Stimulated activated CD8-positive, alpha-beta memory T cell treated with anti-CD3 and anti-CD28 coated beads, Interleukin-12 subunit alpha, Interleukin-12 subunit beta, amount 100 ng/mL, for 24 hours (primary cell): Measurements from ENCODE around the gene IL17A.

Experiments
- DNase-seq: peaks from one replicate; pipeline ENCODE4 v3.0.0-alpha.2; 2020; ENCODE audit errors: extremely low read depth

IL17A gene

DNA sequence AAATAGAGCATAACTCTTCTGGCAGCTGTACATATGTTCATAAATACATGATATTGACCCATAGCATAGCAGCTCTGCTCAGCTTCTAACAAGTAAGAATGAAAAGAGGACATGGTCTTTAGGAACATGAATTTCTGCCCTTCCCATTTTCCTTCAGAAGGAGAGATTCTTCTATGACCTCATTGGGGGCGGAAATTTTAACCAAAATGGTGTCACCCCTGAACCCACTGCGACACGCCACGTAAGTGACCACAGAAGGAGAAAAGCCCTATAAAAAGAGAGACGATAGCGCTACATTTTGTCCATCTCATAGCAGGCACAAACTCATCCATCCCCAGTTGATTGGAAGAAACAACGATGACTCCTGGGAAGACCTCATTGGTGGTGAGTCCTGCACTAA is at the start of gene IL17A:
Gene IL17A (plus strand): TSS at position 301 of the 400 bp plus-strand sequence. CDS start 57 bp downstream, at position 358.
- no peak for DNase-seq

DNA sequence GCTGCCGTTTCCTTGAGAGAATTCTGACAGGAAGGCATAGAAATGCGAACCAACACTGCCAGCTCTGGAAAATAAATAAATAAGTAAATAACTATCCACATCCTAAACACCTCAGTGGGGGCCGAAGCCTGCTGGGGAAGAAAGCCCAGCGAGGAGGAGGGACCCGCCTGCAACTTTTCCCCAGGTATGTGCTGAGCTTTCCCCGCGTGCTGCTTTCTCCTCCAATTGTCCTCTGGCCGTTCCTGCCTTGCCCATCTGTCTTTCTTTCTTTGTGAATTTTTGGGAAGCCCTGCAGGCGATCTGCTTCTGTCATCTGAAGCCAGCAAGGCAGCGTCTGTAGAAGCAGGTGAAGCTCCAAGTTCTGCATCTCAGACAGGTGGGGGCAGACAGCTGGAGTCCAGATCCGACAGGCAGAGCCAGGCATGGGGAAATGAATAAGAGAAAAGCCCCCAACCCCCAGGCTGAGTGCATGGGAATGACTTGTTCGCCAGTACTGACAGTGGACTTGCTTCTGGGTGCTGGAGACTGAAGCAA is 49.2 kb upstream of the IL17A start:
- DNase-seq = no peak

DNA sequence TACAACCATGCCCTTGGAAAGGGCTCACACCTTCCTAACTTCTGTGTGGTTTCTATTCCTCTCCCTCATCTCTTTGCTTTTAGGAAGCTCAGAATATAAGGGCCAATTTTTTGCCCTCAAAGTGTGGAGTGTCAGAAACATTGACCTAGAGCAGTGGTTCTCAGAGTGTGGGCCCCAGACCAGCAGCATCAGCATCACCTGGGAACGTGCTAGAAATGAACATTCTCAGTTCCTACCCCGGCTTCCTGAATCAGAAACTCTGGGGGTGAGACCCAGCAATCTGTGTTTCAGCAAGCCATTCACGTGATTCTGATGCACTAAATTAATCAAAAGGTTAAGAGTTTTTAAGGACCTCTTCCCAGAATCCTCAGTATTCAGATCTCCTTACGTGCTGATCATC is 47.9 kb upstream of the IL17A start:
- DNase-seq = no peak

DNA sequence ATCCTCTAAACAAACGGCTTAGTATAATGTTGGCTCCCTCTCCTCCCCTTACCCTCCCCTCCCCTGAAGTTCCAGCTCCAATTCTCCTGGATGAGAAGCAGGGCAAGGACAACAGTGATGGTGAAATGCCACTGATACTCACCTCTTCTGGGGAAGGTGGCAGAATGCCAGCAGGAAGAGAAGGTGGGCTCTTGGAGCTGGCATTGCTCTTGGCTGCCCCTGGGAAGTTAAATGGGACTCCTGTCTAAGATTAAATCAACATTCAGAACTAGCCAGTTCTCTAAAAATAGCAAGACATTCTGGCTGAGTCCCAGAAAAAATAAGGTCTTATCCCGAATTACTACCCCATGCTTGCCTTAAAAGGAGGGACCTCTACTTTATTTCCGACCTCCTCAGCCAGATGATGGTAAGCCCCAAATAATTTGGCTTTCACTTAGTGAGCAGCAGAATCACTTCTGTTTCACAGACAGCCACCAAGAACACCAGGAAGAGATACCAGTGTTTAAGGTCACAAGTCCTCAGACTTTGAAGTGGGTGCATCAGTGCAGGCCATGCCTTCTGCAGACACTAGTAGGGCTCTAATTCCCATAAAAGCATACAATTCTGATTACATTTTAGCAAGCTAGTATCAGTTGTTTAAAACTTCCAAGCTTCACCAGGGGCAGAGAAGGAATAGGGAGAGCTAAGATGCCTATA is 46.0 kb upstream of the IL17A start:
- DNase-seq = no peak

DNA sequence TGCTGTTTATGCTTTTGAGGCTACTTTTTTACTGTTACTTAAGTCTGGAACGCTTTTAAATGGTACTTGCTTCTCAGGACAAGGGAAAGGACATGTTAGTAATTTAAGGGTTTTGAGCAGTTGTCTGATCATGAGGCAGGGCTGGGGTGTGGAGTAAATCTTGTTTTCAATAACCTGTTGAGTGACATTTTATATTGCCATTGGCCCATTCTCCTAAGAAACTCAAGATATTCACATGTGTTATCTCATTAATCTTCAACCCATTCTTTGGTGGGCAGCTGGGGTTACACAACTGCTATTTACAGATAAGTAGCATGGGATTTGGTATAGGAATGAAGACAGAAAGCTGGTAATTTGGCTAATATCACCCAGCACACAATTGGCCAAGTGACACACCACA is 44.6 kb upstream of the IL17A start:
- DNase-seq = no peak

DNA sequence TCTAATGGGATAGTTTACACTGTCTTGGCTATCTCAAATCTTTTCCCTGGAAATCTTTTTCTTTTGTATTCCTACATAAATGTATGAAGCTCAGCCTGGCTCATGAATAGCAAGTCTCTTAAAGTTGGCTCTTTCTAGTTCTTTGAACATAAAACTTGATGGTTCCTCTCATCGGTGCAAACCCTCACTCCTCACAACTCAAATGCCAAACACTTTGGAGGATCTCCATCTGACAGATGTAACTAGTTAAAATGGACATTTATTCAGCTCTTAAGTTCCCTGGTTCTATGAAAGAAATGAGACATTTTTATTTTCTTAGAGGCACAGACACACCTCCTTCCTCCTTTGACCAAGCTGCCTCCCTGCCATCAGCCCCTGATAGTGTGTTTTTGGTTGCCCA is 43.6 kb upstream of the IL17A start:
- DNase-seq = no peak

GRCh38 chr6:52143551-52143950 is 42.6 kb upstream of the IL17A start:
- no peak for DNase-seq

DNA sequence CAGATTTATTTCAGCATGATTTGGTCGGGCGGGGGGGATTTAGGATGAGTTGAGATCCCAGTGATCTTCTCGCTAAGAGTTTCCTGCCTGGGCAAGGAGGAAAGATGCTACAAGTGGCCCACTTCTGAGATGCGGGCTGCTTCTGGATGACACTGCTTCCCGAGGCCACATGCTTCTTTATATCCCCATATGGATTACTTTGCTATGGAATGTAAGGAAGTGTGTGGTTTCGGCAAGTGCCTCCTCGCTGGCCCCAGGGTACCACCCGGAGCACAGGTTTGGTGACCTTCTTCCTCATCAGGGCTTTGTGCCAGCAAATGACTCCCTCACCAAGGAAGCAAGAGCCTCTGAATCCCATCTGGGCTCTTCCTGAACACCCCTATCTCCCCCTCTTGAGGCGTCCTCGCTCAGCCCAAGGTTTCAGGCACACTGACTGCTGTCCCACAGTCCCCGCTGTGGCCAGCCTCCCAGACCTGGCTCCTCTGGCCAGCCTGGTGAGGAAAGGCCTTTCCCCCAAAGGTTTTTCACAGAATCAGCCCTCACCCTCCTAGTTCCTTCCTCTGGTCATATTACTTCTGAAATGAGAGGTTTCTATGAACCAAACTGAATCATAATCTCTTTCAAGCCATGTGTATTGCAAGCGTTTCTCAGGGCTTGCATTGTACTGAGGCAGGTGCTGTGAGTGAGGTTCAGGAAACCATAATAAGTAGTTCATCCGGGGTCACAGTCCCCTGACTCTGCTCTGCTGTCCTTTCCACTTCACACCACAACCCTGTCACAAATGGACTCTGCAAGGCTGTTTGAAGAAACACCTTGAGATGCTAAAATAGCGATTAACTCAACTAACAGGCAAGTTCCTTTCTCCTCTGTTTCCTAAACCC is 41.7 kb upstream of the IL17A start:
- no peak for DNase-seq

DNA sequence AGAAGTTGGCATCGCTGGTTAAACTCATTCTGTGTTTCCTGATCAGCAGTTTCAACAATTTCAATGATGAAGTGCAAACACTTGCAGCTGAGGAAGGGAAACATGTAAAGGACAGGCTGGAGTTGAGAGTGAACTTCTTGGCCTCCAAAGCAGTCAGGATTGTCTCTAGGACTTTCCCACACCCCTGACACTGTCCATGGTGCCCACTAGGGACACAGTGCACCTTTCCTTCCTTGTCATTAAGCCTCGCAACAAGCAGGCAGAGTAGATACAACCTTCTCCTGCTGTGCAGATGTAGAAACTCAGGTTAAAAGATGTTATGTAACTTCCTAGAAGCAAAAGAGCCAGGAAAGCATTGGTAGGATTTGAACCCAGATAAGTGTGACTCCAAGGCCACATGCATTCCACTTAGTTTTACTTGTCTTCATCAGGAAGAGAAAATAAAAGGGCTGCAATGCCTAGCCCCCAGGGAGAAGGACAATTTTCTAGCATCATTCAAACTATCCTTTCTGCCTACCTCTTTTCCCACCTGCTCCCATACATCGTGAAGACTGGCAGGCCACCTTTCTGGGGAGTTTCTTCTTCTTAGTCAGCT is 39.2 kb upstream of the IL17A start:
- no peak for DNase-seq

GRCh38 chr6:52149076-52149475 is 37.1 kb upstream of the IL17A start:
- no peak for DNase-seq

GRCh38 chr6:52149949-52150348 is 36.2 kb upstream of the IL17A start:
- no peak for DNase-seq

DNA sequence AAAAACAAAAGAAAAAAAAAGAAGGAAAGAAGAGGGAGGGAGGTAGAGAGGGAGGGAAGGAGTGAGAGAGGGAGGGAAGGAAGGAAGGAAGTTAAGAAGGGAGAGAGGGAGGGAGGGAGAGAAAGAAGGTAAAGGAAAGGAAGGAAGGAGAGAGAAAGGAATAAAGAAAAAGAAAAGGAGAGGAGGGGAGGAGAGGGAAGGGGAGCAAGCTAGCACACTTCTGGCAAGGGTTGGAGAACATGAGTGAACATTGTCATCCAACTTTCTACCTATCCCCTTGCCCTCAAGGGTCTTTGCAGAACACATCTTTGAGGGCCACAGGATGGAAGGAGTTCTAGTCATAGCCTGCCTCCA is 34.1 kb upstream of the IL17A start:
- no peak for DNase-seq

DNA sequence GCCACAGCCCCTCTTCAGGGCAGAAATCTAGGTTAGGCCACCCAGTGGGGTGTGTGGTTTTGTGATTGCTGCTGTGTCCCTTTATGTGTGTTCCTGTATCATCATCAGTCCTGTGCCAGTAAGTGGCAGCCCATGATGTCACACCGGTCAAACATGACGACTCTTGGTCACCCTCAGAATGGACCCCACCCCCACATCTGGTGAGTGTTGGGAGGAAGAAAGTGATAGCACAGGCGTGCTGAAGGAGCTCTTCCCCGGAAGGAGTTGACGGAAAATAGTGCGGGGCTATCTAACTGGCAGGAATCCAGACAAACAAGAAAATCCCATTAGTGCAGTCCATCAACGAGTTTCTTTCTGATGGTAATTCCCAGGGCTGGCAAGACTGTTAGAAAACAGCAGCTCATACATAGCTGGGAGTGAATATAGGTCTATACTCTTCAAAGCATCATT is 33.4 kb upstream of the IL17A start:
- DNase-seq = no peak

DNA sequence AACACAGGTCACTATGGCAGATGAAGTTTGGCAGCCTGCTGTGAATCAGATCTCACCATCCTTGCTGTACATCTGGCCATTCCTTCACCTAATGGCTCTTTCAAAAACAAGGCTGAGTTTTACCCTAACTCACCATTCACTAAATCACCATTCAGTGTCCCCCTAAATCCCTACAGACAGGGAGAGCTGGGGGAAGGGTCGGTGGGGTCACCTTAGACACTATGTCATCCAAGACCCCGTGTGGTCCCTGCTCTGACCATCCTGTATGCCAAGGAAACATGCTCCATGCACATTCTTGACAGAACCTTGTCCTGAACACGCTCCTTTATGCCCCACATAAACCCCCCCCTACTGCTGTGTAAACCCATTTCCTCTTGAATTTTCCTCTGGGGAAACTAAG is 31.8 kb upstream of the IL17A start:
- no peak for DNase-seq

- no peak for DNase-seq
Measured at GRCh38 chr6:52155791-52156576, 30.2 kb upstream of the IL17A start.

- DNase-seq = no peak
Measured at GRCh38 chr6:52157301-52157941, 28.8 kb upstream of the IL17A start.

- no peak for DNase-seq
Measured at GRCh38 chr6:52160472-52161104, 25.6 kb upstream of the IL17A start.

GRCh38 chr6:52161689-52162438 is 24.3 kb upstream of the IL17A start:
- DNase-seq = no peak

- DNase-seq = no peak
Measured at GRCh38 chr6:52162940-52163908, 23.0 kb upstream of the IL17A start.
